Measurements from ENCODE around the gene SORCS2.

- TF ChIP-seq CTCF (IDR thresholded peaks at IDR 0.05; ENCODE audit: low read length) (no peak), EZH2 (IDR thresholded peaks at IDR 0.05; ENCODE audit: borderline replicate concordance, low read length) (no peak)
Observed at GRCh38 chr4:7353846-7354610, 161.7 kb downstream of the SORCS2 start.

Data from OCI-LY1 (cell line).